Mucosa of descending colon (tissue), 3 donors: ENCODE measurements around the gene TGFBRAP1. TPM values are rescaled to one million over a fixed set of nuclear protein-coding genes. Genes with fewer than 3 reads are reported as not detected.

ENCODE experiments used
- ATAC-seq: fragments of 200-7000 bp; cut with Tn5 transposase; one replicate; pipeline ENCODE4 v1.9.1; 2020; ENCODE audit warnings: mild to moderate bottlenecking, moderate library complexity
- DNase-seq, 3 donors: peaks; one replicate each; pipeline ENCODE4 v3.0.0-alpha.2; 2020
- H3K36me3 ChIP-seq: fragments of 200-600 bp; one replicate; pipeline ENCODE4 v1.8.0; 2021; ENCODE audit warnings: low read depth, mild to moderate bottlenecking
- H3K4me1 ChIP-seq: fragments of 200-600 bp; one replicate; pipeline ENCODE4 v1.8.0; 2021; ENCODE audit warnings: low read depth, mild to moderate bottlenecking
- H3K4me3 ChIP-seq: fragments of 200-600 bp; one replicate; pipeline ENCODE4 v1.8.0; 2021; ENCODE audit warnings: mild to moderate bottlenecking
- H3K9me3 ChIP-seq: fragments of 200-600 bp; one replicate; pipeline ENCODE4 v1.8.0; 2021; ENCODE audit warnings: mild to moderate bottlenecking
- CTCF ChIP-seq: fragments of 200-600 bp; IDR thresholded peaks from one replicate; pipeline ENCODE4 v1.8.0; 2022; ENCODE audit warnings: antibody characterized with exemption, mild to moderate bottlenecking
- intact Hi-C, 2 donors: fragments of 100-400 bp; cut with DNase I in 1 of 2; cut with micrococcal nuclease in 1 of 2; formaldehyde crosslinking; loops; one replicate each; pipeline versions ENCODE4 v1.11.0 to v1.11.1; 2022; cut with DNase I, micrococcal nuclease
- total RNA-seq, 3 donors: library from RNA; stranded (reverse); fragmentation: NEBNext Ultra II Directional in 2 of 3; extraction: Animal tissue kit (Norgen Biotek cat#: 25700) in 2 of 3; gene quantifications; one replicate each; pipeline versions ENCODE4 v1.2.1 to v1.2.4, GENCODE V29; 2021 to 2023
- donor health status: DM: no; HTN: no; CAD: no; lungs with moderate emphysema.
- donor health status: DM: no; HTN: no; CAD: no.
- donor health status: DM: no; HTN: yes; CAD: no.

Gene TGFBRAP1
- total RNA-seq, 3 donors from 2014 or later, result 16.9 to 24.3 (median 20.9) TPM

GRCh38 chr2:105308382-105309146 lies 21.0 kb downstream of the TGFBRAP1 start:
- peaks cover 3% of the 10 kb centered on the region for H3K4me1 ChIP-seq
- H3K9me3 ChIP-seq, result no peaks in the 10 kb centered on the region
- DNase-seq (no peak), ATAC-seq (no peak)
- no peak for TF ChIP-seq CTCF
- H3K4me3 ChIP-seq, result no peak overlapping the region
- intact Hi-C loops, result no loop called here
- H3K36me3 ChIP-seq, result no peaks in the 10 kb centered on the region

- intact Hi-C loops, result no loop called here
- ATAC-seq (no peak), DNase-seq (no peak)
- Histone ChIP-seq H3K9me3 (no peaks in the 10 kb centered on the region), H3K4me1 (peaks cover 3% of the 10 kb centered on the region), H3K36me3 (no peaks in the 10 kb centered on the region), H3K4me3 (no peak overlapping the region)
- no peak for TF ChIP-seq CTCF
These were observed 21.6 kb downstream of the TGFBRAP1 start for GRCh38 chr2:105307962-105308361.

- no peak for TF ChIP-seq CTCF
- intact Hi-C loops, result no loop called here
- H3K4me3 ChIP-seq, result no peak overlapping the region
- peaks cover 3% of the 10 kb centered on the region for H3K4me1 ChIP-seq
- no peak for ATAC-seq
- no peak for DNase-seq
- no peaks in the 10 kb centered on the region for H3K9me3 ChIP-seq
- no peaks in the 10 kb centered on the region for H3K36me3 ChIP-seq
These were observed 22.0 kb downstream of the TGFBRAP1 start for GRCh38 chr2:105307550-105307949.

- no peak for TF ChIP-seq CTCF
- ATAC-seq, result no peak
- DNase-seq, result no peak
- Histone ChIP-seq H3K4me1 (peaks cover 3% of the 10 kb centered on the region), H3K4me3 (no peak overlapping the region), H3K9me3 (no peaks in the 10 kb centered on the region), H3K36me3 (no peaks in the 10 kb centered on the region)
- intact Hi-C loops, result no loop called here
These were observed 22.4 kb downstream of the TGFBRAP1 start for GRCh38 chr2:105307146-105307545.

GRCh38 chr2:105301646-105302045 lies 27.9 kb downstream of the TGFBRAP1 start:
- DNase-seq, result no peak
- Histone ChIP-seq H3K9me3 (no peaks in the 10 kb centered on the region), H3K4me1 (no peaks in the 10 kb centered on the region), H3K36me3 (no peaks in the 10 kb centered on the region), H3K4me3 (no peak overlapping the region)
- no peak for TF ChIP-seq CTCF
- intact Hi-C loops, result no loop called here
- no peak for ATAC-seq
